Activated CD4-positive, alpha-beta T cell treated with anti-CD3 and anti-CD28 coated beads for 1 hour (primary cell): ENCODE data around the gene SLC12A9.

Experiments
- DNase-seq: peaks from one replicate; pipeline ENCODE4 v3.0.0-alpha.2; 2020

The SLC12A9 gene

GRCh38 chr7:100885440-100886141 lies 33.1 kb downstream of the SLC12A9 start:
- DNase-seq, result no peak

GRCh38 chr7:100886142-100886935 lies 33.8 kb downstream of the SLC12A9 start:
- no peak for DNase-seq

GRCh38 chr7:100886936-100887515 lies 34.5 kb downstream of the SLC12A9 start:
- no peak for DNase-seq

GRCh38 chr7:100887516-100888290 lies 35.2 kb downstream of the SLC12A9 start:
- no peak for DNase-seq

GRCh38 chr7:100888291-100888987 lies 35.9 kb downstream of the SLC12A9 start:
- DNase-seq, result no peak

- no peak for DNase-seq
Measured at GRCh38 chr7:100888988-100889750, 36.7 kb downstream of the SLC12A9 start, which contains the start of gene UFSP1. Gene UFSP1, minus strand, starts transcription at chr7:100889715. Its CDS starts 444 bp downstream, at chr7:100889271.

GRCh38 chr7:100890653-100891567 lies 38.4 kb downstream of the SLC12A9 start:
- DNase-seq, result no peak

- DNase-seq, result no peak
Measured at GRCh38 chr7:100891568-100892247, 39.2 kb downstream of the SLC12A9 start.

- no peak for DNase-seq
Measured at GRCh38 chr7:100892364-100893317, 40.1 kb downstream of the SLC12A9 start.

- DNase-seq, result no peak
Measured at GRCh38 chr7:100893318-100893895, 40.9 kb downstream of the SLC12A9 start.

GRCh38 chr7:100893910-100894721 lies 41.6 kb downstream of the SLC12A9 start:
- no peak for DNase-seq

GRCh38 chr7:100894860-100895700 lies 42.6 kb downstream of the SLC12A9 start:
- DNase-seq, result peak; percentile 40

- DNase-seq, result no peak
Measured at GRCh38 chr7:100895701-100895955, 43.1 kb downstream of the SLC12A9 start, which contains the start of gene ACHE. Gene ACHE, minus strand, starts transcription at chr7:100895888. Its CDS starts 1,656 bp downstream, at chr7:100894232.

- DNase-seq, result no peak
Measured at GRCh38 chr7:100895956-100896731, 43.6 kb downstream of the SLC12A9 start.

- DNase-seq, result peak; percentile 52
Measured at GRCh38 chr7:100896732-100897608, 44.5 kb downstream of the SLC12A9 start.
